Ecto neural progenitor cell (in vitro differentiated cells): Measurements from ENCODE around the gene AMPD3.
A peak's percentile ranks its signal among the peaks of the same experiment; 100 is the strongest.

Experiments
- DNase-seq: peaks from one replicate; pipeline ENCODE4 v3.0.0-alpha.2; 2018; ENCODE audit warnings: low spot score

The AMPD3 gene

GRCh38 chr11:10540915-10541560, 86.0 kb downstream of the AMPD3 start, which contains the start of gene RNF141:
Gene RNF141 (minus strand): TSS chr11:10541187. CDS start chr11:10534158, 7,029 bp downstream.
- DNase-seq, result peak; percentile 99

GRCh38 chr11:10541561-10541930, 86.5 kb downstream of the AMPD3 start:
- no peak for DNase-seq

- DNase-seq, result no peak
These were observed 87.7 kb downstream of the AMPD3 start for GRCh38 chr11:10542776-10543175.

- no peak for DNase-seq
These were observed 88.7 kb downstream of the AMPD3 start for GRCh38 chr11:10543782-10544181.

- no peak for DNase-seq
These were observed 89.7 kb downstream of the AMPD3 start for GRCh38 chr11:10544491-10545465.

GRCh38 chr11:10550503-10551289, 95.6 kb downstream of the AMPD3 start:
- no peak for DNase-seq

- DNase-seq, result no peak
These were observed 96.2 kb downstream of the AMPD3 start for GRCh38 chr11:10551290-10551592.

GRCh38 chr11:10551845-10552352, 96.8 kb downstream of the AMPD3 start:
- no peak for DNase-seq

GRCh38 chr11:10556590-10556989, 101.5 kb downstream of the AMPD3 start:
- DNase-seq, result no peak
